Middle frontal gyrus (tissue), 1 donor: Measurements from ENCODE around the gene BCL7A.

Experiments used
- DNase-seq: peaks from one replicate; pipeline ENCODE4 v3.0.0-alpha.2; 2015; ENCODE audit warnings: low spot score; ENCODE audit errors: extremely low spot score

The BCL7A gene

GRCh38 chr12:121996945-121997612, 24.6 kb upstream of the BCL7A start:
- no peak for DNase-seq

GRCh38 chr12:122001466-122002209, 20.0 kb upstream of the BCL7A start:
- peak; percentile 10 for DNase-seq

GRCh38 chr12:122003651-122004611, 17.8 kb upstream of the BCL7A start:
- DNase-seq = no peak

GRCh38 chr12:122004633-122005071, 17.0 kb upstream of the BCL7A start:
- no peak for DNase-seq

- DNase-seq = no peak
Measured at GRCh38 chr12:122005252-122005776, 16.4 kb upstream of the BCL7A start.

- DNase-seq = no peak
Measured at GRCh38 chr12:122006186-122006926, 15.3 kb upstream of the BCL7A start.

GRCh38 chr12:122009741-122010140, 11.9 kb upstream of the BCL7A start:
- DNase-seq = no peak

- DNase-seq = no peak
Measured at GRCh38 chr12:122012184-122012583, 9.5 kb upstream of the BCL7A start.

GRCh38 chr12:122013136-122013535, 8.5 kb upstream of the BCL7A start:
- DNase-seq = no peak

- no peak for DNase-seq
Measured at GRCh38 chr12:122013791-122014590, 7.7 kb upstream of the BCL7A start.

GRCh38 chr12:122014781-122015180, 6.9 kb upstream of the BCL7A start:
- DNase-seq = no peak

GRCh38 chr12:122018457-122018856, 3.2 kb upstream of the BCL7A start:
- no peak for DNase-seq

- no peak for DNase-seq
Measured at GRCh38 chr12:122018937-122019336, 2.7 kb upstream of the BCL7A start.

- no peak for DNase-seq
Measured at GRCh38 chr12:122020795-122021192, 890 bp upstream of the BCL7A start.

GRCh38 chr12:122021193-122021821, 377 bp upstream of the BCL7A start:
- DNase-seq = no peak

- DNase-seq = no peak
Measured at GRCh38 chr12:122022393-122023338, 982 bp downstream of the BCL7A start.

- peak; percentile 31 for DNase-seq
Measured at GRCh38 chr12:122023339-122024131, 1.9 kb downstream of the BCL7A start.
